Esophagus muscularis mucosa (tissue), 4 donors: Measurements from ENCODE around the gene BNC2.

Experiments used
- CTCF ChIP-seq, 3 experiments: fragments of 200-600 bp in 2 of 3; fragments of 450-650 bp in 1 of 3; sonication (generic) in 2 of 3; IDR thresholded peaks; one replicate each; pipeline ENCODE4 v1.5.1; 2017 to 2019; ENCODE audit warnings: antibody characterized with exemption in 3 of 3, mild to moderate bottlenecking in 2 of 3, moderate library complexity in 1 of 3
- EP300 ChIP-seq: sonication (generic); formaldehyde crosslinking; IDR thresholded peaks from one replicate; pipeline ENCODE4 v1.6.1; 2017; ENCODE audit warnings: antibody characterized with exemption
- POLR2A ChIP-seq: fragments of 450-650 bp; IDR thresholded peaks from one replicate; pipeline ENCODE4 v1.6.1; 2017; ENCODE audit warnings: antibody characterized with exemption, moderate library complexity, mild to moderate bottlenecking, low read depth
- POLR2AphosphoS5 ChIP-seq, 2 donors: sonication (generic); formaldehyde crosslinking; IDR thresholded peaks; one replicate each; pipeline ENCODE4 v1.6.1; 2017; ENCODE audit warnings: antibody characterized with exemption in 2 of 2

- no peak for TF ChIP-seq CTCF (IDR thresholded peaks at IDR 0.05)
- no peak for TF ChIP-seq POLR2A
- no peak for TF ChIP-seq EP300
- TF ChIP-seq POLR2AphosphoS5 (IDR thresholded peaks at IDR 0.05): no peak
These were observed 456.0 kb downstream of the BNC2 start for GRCh38 chr9:16414451-16414850.
